Stomach (tissue), 9 donors: Measurements from ENCODE around the gene ACKR4. TPM values are rescaled to one million over a fixed set of nuclear protein-coding genes. Genes with fewer than 3 reads are reported as not detected.

Source experiments
- DNase-seq, 2 donors: peaks; one replicate each; pipeline versions ENCODE4 v3.0.0 to v3.0.0-alpha.2; 2013 to 2019
- H3K27ac ChIP-seq, 5 donors: fragments of 200-600 bp in 4 of 5; sonication (generic) in 4 of 5; one replicate each; pipeline ENCODE4 v1.5.1; 2013 to 2019; ENCODE audit warnings: mild to moderate bottlenecking in 1 of 5, moderate library complexity in 1 of 5
- H3K27me3 ChIP-seq, 3 donors: fragments of 200-600 bp; sonication (generic); one replicate each; pipeline ENCODE4 v1.5.1; 2017 to 2019; ENCODE audit warnings: mixed run types in 1 of 3
- H3K36me3 ChIP-seq, 4 donors: fragments of 200-600 bp; sonication (generic); 1 replicate in 3 of 4; 2 replicates in 1 of 4; pipeline ENCODE4 v1.5.1; 2016 to 2019
- H3K4me1 ChIP-seq, 4 donors: fragments of 200-600 bp; sonication (generic); one replicate each; pipeline ENCODE4 v1.5.1; 2016 to 2019
- H3K4me3 ChIP-seq, 4 donors: fragments of 200-600 bp; sonication (generic) in 3 of 4; one replicate each; pipeline ENCODE4 v1.5.1; 2016 to 2019; ENCODE audit warnings: mild to moderate bottlenecking in 1 of 4
- H3K9me3 ChIP-seq, 4 donors: fragments of 200-600 bp; sonication (generic); one replicate each; pipeline ENCODE4 v1.5.1; 2016 to 2019
- EP300 ChIP-seq: sonication (generic); formaldehyde crosslinking; IDR thresholded peaks from one replicate; pipeline ENCODE4 v1.6.1; 2017; ENCODE audit warnings: antibody characterized with exemption
- POLR2A ChIP-seq, 4 donors: fragments of 450-650 bp; IDR thresholded peaks; one replicate each; pipeline ENCODE4 v1.6.1; 2016; ENCODE audit warnings: antibody characterized with exemption in 4 of 4, control low read depth in 2 of 4, mild to moderate bottlenecking in 1 of 4, moderate library complexity in 1 of 4
- POLR2AphosphoS5 ChIP-seq, 3 donors: sonication (generic); formaldehyde crosslinking; IDR thresholded peaks; one replicate each; pipeline ENCODE4 v1.6.1; 2016; ENCODE audit warnings: antibody characterized with exemption in 3 of 3
- WGBS, 5 donors: extraction: QIAGEN DNeasy Blood & Tissue Kit in 3 of 5; methylation state at CpG; one replicate each; pipeline versions ENCODE4 v1.1.5 to v1.1.7; 2013 to 2018; 5-methylcytosine and 5-hydroxymethylcytosine counted together
- intact Hi-C: fragments of 100-400 bp; cut with DNase I; formaldehyde crosslinking; loops from one replicate; pipeline ENCODE4 v1.15.1; 2023; ENCODE audit warnings: low total_unique reads
- polyA plus RNA-seq, 3 donors: library from polyadenylated mRNA; stranded (reverse); fragments of 200-250 nt; gene quantifications; one replicate each; pipeline ENCODE4 v1.2.3, GENCODE V29; 2013
- total RNA-seq, 5 donors: library from RNA; depleted of rRNA; stranded (reverse); fragments of >200 nt; gene quantifications; one replicate each; pipeline versions ENCODE4 v1.1.0 to v1.2.3, GENCODE V29; 2014 to 2016
- TF ChIP-seq, protein P1 (sequence below), 7 experiments: fragments of 450-650 bp in 4 of 7; fragments of 200-600 bp in 3 of 7; sonication (generic) in 3 of 7; IDR thresholded peaks; one replicate each; pipeline ENCODE4 v1.5.1; 2016 to 2019; ENCODE audit warnings: antibody characterized with exemption in 7 of 7, control low read depth in 2 of 7, mild to moderate bottlenecking in 1 of 7
- donor health status: healthy with polysubstance abuse.
- donor health status: Bipolar disorder and iron deficiency.
- donor health status: healthy.

Gene ACKR4
- total and polyA plus RNA-seq, 8 donors, result 0.58 to 16.7 (median 2.4) TPM

DNA sequence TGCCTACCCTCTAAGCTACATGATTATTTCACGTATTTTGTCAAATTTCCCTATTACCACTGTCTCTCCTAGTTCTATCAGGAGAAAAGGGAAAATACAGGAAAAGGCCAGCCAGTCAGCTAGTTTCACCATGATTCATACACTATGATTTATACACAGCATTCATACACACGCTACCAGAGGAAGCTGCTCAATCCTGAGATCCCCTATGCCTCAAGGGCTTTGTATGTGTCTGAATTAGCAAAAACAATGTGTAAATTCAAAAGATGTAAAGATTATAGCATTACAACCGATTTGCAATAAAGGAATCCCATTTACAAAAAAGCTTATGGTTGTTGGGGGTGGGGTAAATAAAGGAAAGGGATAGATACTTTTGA is 3.1 kb upstream of the ACKR4 start:
- no peak overlapping the region for H3K27ac ChIP-seq
- no peak for DNase-seq
- intact Hi-C loops, result no loop called here
- peaks cover 0 to 18% (median 7%) of the 10 kb centered on the region in 4 donors for H3K36me3 ChIP-seq
- TF ChIP-seq POLR2AphosphoS5 (IDR thresholded peaks at IDR 0.05) (no peak), EP300 (no peak), POLR2A (IDR thresholded peaks at IDR 0.05) (no peak)
- TF ChIP-seq, protein P1, sequence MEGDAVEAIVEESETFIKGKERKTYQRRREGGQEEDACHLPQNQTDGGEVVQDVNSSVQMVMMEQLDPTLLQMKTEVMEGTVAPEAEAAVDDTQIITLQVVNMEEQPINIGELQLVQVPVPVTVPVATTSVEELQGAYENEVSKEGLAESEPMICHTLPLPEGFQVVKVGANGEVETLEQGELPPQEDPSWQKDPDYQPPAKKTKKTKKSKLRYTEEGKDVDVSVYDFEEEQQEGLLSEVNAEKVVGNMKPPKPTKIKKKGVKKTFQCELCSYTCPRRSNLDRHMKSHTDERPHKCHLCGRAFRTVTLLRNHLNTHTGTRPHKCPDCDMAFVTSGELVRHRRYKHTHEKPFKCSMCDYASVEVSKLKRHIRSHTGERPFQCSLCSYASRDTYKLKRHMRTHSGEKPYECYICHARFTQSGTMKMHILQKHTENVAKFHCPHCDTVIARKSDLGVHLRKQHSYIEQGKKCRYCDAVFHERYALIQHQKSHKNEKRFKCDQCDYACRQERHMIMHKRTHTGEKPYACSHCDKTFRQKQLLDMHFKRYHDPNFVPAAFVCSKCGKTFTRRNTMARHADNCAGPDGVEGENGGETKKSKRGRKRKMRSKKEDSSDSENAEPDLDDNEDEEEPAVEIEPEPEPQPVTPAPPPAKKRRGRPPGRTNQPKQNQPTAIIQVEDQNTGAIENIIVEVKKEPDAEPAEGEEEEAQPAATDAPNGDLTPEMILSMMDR (IDR thresholded peaks at IDR 0.05), result no peak
- WGBS, 5 donors, result 62 to 89% (median 76%) methylated on average over 3 of the region's 3 CpGs
- no peaks in the 10 kb centered on the region for H3K27me3 ChIP-seq
- H3K9me3 ChIP-seq, result no peaks in the 10 kb centered on the region
- H3K4me1 ChIP-seq, result peaks cover 0 to 12% (median 0%) of the 10 kb centered on the region in 4 donors
- H3K4me3 ChIP-seq, result no peak overlapping the region

DNA sequence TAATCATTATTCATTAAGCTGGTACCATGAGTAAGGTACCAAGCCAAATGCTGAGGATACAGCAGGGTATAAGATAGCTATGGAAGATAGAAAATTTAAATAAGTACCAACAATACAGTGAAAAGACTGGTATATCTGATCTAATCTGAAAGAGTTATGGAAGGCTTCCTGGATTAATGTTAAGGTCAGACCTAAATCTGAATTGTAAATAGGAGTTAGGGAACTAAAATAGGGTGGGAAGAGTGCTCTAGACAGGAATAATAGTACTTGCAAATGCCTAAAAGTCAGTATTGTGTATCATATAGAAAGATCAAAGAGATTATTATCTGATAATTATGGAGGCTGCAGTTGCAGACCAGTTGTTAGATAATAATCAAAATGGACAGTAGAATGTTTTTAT is 2.6 kb upstream of the ACKR4 start:
- intact Hi-C loops, result no loop called here
- no peak for TF ChIP-seq POLR2AphosphoS5 (IDR thresholded peaks at IDR 0.05)
- TF ChIP-seq EP300, result no peak
- no peak for TF ChIP-seq POLR2A (IDR thresholded peaks at IDR 0.05)
- TF ChIP-seq, protein P1 (IDR thresholded peaks at IDR 0.05), result no peak
- H3K4me1 ChIP-seq, result peaks cover 0 to 13% (median 0%) of the 10 kb centered on the region in 4 donors
- DNase-seq, result no peak
- no peaks in the 10 kb centered on the region for H3K27me3 ChIP-seq
- H3K36me3 ChIP-seq, result peaks cover 0 to 18% (median 10%) of the 10 kb centered on the region in 4 donors
- no peak overlapping the region for H3K4me3 ChIP-seq
- no peaks in the 10 kb centered on the region for H3K9me3 ChIP-seq
- H3K27ac ChIP-seq, result no peak overlapping the region

DNA sequence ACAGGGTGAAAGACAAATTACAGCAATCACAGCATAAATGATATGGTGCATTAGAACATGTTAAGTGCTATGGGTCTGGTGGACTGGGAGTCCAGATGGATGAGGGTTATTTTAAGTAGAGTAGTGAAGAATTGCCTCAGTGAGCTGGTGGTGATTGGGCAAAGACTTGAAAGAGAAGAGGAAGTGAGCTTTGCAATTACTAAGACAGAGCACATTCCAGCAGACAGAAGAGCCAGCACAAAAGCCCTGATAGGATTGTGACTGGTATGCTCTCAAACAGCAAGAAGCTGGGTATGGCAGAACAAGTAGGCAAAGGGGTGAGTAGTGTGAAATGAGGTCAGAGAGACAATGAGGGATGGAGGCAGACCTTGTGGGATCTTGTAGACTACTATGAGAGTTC is 2.1 kb upstream of the ACKR4 start:
- DNase-seq, result no peak
- no peak for TF ChIP-seq EP300
- no peak for TF ChIP-seq POLR2AphosphoS5 (IDR thresholded peaks at IDR 0.05)
- TF ChIP-seq POLR2A (IDR thresholded peaks at IDR 0.05), result no peak
- TF ChIP-seq, protein P1 (IDR thresholded peaks at IDR 0.05), result no peak
- Histone ChIP-seq H3K4me1 (peaks cover 0 to 13% (median 0%) of the 10 kb centered on the region in 4 donors), H3K4me3 (no peak overlapping the region), H3K9me3 (no peaks in the 10 kb centered on the region), H3K27me3 (no peaks in the 10 kb centered on the region), H3K36me3 (peaks cover 0 to 18% (median 10%) of the 10 kb centered on the region in 4 donors), H3K27ac (no peak overlapping the region)
- intact Hi-C loops, result no loop called here

DNA sequence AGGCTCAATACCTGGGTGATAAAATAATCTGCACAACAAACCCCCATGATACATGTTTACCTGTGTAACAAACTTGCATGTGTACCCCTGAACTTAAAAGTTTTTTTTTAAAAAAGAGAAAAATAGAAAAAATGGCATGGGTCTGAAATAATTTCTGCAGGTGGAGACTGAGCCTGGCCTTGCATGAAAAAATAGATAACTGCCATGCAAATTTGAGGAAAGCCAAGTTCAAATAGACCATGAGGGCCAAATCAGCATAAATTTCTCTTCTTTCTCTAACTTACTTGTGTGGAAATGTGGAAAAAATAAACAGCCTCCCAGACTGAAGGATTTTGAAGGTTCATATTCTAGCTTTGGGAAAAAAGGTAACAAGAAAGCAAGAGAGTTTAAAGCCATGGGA is 744 bp upstream of the ACKR4 start:
- DNase-seq, result no peak
- H3K27ac ChIP-seq, result peak overlapping the region in 1 of 5 donors; percentile 53
- H3K9me3 ChIP-seq, result no peaks in the 10 kb centered on the region
- H3K36me3 ChIP-seq, result peaks cover 0 to 18% (median 10%) of the 10 kb centered on the region in 4 donors
- H3K4me1 ChIP-seq, result peaks cover 0 to 13% (median 0%) of the 10 kb centered on the region in 4 donors
- no peaks in the 10 kb centered on the region for H3K27me3 ChIP-seq
- TF ChIP-seq POLR2AphosphoS5 (IDR thresholded peaks at IDR 0.05), result no peak
- TF ChIP-seq EP300, result no peak
- TF ChIP-seq, protein P1 (IDR thresholded peaks at IDR 0.05), result no peak
- intact Hi-C loops, result no loop called here
- H3K4me3 ChIP-seq, result no peak overlapping the region
